ENCODE data around the gene AKT1S1.
A peak's percentile ranks its signal among the peaks of the same experiment; 100 is the strongest.

AKT1S1 gene

GRCh38 chr19:49907745-49908446 lies 30.7 kb upstream of the AKT1S1 start:
- no peak for DNase-seq (ENCODE audit: low spot score)

DNA sequence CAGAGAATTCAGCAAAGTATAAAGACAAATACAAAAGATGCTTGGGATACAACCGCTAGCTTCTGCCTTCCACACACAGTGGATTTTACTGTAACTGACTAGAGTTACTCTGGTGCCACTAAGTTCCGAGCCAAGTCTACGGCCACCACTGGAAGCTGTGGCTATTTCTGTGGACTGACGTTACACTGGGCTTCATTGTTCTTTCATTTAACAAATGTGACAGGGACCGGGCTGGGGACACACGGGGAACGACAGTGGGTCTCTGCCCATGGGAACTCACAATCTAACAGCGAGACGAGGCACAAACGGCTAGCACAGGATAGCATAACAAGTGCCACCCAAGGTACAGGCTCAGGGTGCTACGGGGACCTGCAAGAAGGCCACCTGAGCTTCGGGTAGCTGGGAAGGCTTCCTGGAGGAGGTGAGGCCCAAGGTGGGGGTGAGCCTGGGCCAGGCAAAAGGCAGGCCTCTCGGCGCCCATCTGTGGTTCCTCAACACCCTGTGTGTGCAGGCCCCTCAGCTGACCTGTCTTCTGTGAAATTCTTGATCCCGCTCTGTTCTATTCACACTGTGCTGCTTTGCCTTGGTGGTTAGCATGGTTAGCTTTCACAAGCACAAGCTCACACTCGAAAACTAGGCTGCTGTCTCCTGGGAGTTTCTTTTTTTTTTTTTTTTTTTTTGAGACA lies 29.9 kb upstream of the AKT1S1 start:
- DNase-seq (ENCODE audit: low spot score), result no peak

GRCh38 chr19:49904136-49904535 lies 27.0 kb upstream of the AKT1S1 start:
- DNase-seq (ENCODE audit: low spot score), result no peak

DNA sequence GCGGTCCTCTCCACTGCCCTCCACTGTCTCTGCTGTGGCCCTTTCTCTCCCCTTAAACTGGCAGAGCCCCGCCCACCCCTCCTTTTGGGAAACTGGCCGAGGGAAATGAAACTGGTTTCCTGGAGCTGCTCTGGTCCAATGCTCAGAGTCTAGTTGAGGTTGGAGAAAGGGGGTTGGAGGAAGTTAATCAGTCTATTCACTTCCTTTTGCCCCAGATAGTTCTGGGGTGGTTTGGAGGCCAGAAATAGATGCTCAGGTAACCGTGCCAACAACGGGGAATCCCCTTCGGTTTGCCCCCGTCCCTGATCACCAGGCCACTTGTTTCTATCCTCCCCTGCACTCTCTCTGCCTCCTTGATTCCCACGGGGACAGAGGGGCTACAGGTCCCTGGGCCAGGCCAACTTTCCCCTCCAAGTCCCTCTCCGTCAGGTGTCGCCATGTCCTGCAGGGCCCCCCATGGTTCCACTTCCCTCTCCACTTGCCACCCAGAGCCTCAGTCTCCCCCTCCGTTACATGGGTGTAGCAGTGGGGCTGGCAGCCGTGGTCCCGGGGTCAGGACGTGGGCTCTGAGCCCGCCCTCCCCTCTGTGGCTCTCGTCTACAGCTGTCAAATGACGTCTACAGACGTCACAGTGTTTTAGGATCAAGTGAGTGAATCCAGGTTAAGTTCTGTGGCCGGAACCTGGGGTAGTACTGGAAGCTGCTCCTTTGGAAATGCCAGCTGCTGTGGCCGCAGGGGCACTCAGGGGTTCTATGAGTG lies 19.9 kb upstream of the AKT1S1 start, which contains the start of gene IL4I1:
TSS of gene IL4I1 (minus strand) at position 25 of the 759 bp plus-strand sequence. CDS start 727 bp downstream, outside the sequence.
- no peak for DNase-seq (ENCODE audit: low spot score)

- no peak for DNase-seq (ENCODE audit: low spot score)
Measured at GRCh38 chr19:49895566-49896297, 18.6 kb upstream of the AKT1S1 start.

DNA sequence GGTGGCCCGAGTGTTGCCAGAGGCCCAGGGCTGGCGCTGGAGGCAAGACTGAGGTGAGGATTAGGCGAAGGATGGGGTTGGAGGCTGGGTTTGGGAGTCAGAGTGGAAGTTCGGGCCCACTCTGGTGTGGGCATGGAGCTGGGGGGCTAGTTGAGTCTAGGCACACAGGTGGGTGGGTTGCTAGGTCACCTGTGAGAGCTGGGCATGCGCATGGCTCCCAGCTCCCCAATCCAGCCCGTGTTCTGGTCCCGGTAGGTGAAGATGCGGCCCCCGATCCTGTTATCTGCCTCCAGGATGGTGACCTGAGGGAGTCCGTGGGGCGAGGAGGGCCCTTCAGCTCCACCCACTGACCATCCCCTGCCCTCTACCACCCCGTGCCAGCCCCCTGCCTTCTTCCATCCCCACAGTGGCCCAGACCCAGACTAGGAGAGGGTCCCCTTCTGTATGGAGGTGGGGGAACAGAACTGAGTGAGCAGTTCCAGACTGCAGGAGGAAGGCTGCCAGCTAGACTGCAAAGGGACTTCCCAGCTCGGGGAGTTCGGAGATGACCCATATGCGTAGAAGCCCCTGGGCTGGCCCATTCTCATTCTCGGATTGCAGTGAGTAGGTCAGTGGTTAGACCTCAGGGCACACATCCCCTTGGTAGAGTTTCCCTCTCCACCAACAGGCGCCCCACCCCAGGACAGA lies 17.9 kb upstream of the AKT1S1 start:
- no peak for DNase-seq (ENCODE audit: low spot score)

DNA sequence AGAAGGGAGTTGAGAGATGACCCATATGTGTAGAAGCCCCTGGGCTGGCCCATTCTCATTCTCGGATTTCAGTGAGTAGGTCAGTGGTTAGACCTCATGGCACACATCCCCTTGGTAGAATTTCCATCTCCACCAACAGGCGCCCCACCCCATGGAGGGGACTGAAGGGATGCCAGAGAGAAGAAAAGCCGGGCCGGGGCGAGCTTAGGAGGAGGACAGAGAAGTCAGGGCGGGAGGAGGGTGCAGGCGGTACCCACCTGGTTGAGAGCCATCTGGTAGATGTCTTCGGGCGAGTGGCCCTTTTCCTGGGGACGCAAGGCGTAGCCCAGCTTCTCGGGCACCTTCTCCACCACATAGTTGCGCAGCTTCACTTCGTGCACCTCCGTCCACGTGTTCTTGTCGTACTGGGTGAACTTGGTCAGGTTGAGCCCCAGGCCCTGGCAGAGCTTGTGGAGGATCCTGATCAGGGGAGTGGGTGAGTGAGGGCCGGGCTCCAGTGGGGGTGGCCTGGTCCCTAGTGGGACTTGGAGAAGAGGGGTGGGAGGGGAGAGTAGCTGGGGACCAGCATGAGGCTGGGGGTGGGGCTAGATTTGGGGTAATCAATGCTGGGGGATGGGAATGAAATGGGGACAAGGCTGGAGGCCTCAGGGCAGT lies 17.0 kb upstream of the AKT1S1 start:
- DNase-seq (ENCODE audit: low spot score), result no peak

DNA sequence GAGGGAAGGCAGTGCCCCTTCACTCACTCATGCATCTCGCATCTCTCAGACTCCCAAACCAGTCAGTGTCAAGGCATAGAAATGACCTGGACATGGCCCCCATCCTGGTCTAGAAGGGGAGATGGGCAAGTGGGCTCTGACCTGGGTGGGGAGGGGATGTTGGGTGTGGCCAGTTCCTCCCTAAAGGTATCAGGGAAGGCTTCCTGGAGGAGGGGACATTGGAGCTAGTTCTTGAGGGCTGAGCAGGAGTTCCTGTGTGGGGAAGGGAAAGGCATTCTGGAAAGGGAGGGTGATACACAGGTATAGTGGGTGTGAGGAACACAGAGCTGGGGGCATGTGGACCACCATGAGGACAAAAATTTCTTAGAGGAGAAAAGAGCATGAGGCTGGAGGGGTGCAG lies 15.6 kb upstream of the AKT1S1 start:
- no peak for DNase-seq (ENCODE audit: low spot score)

DNA sequence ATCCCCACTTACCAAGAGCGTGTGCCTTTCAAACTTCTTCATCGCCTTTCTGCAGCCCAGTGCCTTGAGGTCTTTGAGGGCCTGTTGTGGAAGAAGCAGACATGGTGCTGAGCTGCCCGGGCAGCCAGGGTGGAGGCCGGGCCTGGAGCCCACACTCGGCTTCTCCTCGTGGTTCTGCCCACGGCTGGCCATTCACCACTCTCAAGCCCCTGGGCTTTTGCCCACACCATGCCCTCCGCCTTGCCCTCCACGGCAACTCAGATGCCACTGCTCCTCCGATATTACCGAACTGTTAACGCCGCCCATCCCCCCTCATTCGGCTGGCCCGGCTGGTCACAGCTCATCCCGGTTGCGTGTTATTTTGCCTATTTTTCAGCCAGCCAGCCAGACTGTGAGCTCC lies 14.2 kb upstream of the AKT1S1 start:
- no peak for DNase-seq (ENCODE audit: low spot score)

DNA sequence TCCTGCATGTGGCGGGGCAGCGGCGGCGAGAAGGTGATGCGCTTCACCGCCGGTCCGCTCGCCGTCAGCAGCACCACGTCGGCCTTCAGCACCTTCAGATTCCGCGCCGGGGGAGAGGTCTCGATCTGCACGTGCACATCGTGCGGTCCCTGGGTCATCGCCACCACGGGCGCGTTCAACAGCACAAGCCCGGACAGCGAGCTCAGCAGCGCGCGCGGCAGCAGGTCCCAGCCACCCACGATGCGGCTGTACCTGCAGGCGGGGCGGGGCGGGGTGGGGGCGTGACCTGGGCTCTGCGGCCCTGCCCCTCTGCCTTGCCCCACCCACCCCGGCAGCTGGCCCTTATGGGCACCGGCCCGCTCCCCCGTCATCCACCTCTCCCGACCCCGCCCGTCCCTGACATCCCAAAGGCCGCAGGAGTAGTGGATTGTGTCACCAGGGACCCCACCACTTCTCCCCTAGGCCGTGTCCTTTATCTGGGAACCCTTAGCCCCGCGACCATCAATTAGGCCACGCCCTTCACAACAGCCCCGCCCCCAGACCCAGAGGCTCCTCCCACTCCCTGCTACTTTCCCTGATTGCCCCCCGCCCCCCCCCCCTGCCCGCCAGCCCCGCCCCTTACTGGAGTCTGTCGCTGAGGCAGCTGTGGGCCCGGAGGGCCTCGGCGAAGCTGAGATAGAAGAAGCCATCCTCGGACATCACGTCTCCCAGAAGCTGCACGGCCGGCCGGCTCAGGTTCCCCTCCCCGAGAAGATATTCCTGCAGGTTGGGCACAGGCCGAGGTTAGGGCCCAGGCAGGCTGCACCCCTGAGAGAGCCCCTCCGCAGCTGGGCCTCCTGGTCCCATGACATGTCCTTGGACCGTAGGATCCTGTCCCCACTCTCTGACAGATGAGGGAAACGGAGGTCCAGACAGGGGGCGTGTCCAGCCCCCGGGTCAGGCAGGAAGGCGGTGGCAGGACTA lies 13.5 kb upstream of the AKT1S1 start:
- peak; percentile 41 for DNase-seq (ENCODE audit: low spot score)

DNA sequence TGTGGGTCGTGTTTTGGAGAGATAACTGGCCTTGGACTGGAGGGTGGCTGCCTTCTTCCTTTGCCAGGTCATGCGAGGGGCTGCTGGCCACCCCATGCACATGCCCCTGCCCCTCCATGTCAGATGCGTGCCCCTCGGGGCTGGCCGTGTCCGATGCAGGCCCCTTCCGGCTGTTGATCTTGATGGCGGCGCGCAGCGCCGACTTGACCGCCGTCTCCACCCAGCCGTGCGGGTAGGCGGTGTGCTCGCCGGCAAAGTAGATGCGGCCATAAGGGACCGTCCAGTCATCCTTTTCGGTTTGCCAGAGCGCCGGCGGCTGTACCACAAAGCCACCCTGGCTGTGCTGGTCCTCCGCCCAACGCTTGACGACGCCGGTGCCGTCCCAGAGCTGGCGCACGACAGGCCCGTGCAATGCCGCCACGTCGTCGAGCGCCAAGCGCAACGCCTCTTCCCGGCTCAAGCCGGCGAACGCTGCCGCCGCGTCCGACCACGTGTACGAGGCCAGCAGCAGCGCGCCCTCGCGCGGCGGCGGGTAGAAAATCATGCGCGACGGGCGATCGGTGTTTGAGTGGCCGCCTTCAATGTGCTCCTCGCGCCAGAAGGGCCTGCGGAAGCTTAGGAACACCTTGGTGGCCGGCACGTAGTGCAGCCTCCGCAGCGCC lies 12.7 kb upstream of the AKT1S1 start:
- peak; percentile 52 for DNase-seq (ENCODE audit: low spot score)

GRCh38 chr19:49889038-49889686 lies 12.0 kb upstream of the AKT1S1 start:
- no peak for DNase-seq (ENCODE audit: low spot score)

- no peak for DNase-seq (ENCODE audit: low spot score)
Measured at GRCh38 chr19:49888510-49888824, 11.3 kb upstream of the AKT1S1 start.

GRCh38 chr19:49887665-49888509 lies 10.7 kb upstream of the AKT1S1 start:
- no peak for DNase-seq (ENCODE audit: low spot score)

DNA sequence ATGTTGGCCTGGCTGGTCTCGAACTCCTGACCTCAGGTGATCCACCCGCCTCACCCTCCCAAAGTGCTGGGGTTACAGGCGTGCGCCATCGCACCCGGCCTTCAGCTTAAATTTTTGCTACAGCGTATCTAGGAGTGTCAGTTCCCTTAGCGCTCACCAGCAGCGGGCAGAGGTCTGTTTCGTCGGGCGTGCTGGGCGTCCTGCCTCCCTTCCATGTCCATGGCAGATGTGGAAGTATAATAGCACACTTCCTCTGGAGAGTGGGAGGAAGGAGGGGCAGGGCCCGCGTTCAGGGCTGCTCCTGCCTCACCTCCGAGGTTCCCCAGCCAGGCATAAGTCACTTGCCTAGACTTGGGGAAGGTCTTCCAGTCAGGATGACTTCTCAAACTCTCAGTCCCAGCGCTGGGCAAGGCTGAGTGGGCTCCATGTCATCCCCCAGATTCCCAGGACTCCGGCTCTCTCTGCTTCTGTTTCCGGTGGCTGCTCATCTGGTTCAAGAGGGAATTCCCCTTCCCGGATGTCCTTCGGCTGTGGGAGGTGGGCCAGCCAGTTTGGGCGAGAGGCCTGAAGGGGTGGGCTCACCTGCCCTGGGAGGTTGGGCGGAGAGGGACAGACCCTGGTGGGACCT lies 10.0 kb upstream of the AKT1S1 start:
- DNase-seq (ENCODE audit: low spot score), result no peak

DNA sequence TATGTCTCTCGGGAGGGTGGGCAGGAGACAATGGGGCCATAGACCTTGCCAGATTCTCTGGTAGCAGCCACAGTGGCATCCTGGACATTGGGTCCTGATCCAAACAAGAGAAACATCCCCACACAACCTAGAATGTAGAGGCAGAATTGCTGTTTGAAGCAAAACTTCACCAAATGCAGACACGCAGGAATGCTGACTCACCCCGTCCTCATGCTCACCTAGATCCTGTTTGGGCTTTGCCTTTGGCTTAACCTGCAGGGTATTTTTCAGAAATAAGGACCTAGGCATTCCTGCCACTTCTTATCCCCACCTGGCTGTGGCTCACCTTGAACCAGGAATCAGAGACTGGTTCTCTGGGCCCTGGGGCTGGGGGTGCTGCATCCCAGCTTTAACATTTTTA lies 7.6 kb upstream of the AKT1S1 start:
- DNase-seq (ENCODE audit: low spot score), result no peak

DNA sequence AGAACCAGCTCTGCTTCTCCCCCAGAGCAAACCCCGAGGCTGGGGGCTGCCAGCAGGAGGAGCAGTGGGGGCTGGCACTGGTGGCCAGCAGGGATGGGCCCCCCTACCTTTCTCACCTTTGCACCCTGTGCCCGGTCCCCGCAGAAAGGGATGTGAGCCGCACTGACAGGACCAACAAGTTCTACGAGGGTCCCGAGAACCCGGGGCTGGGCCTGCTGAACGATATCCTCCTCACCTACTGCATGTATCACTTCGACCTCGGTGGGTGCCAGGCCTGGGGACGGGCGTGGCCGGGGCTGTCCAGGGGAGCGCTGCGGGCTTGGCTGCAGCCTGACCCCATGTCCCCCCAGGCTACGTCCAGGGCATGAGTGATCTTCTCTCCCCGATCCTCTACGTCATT lies 7.0 kb upstream of the AKT1S1 start:
- no peak for DNase-seq (ENCODE audit: low spot score)

DNA sequence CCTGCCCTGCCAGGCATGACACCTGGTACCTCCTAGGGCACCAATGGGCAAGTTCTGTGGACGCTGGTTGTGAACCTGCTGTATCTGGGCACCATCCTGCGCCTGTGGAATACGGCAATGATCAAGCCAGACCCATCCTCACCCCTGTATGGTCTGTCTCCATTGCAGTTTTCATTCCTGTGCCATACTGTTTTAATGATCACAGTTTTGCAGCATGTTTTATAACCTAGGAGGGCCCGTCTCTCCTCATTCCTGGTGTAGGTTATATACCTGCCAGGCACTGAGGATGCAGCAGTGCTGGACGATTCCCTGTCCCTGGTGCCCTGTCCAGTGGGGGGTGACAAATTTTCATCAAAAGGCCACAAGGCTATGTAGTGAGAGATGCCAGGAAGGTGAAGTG lies 5.9 kb upstream of the AKT1S1 start:
- DNase-seq (ENCODE audit: low spot score), result no peak

Data from LoVo (cell line).